Globus pallidus (tissue), 1 donor: Measurements from ENCODE around the gene TM9SF3.

Experiments used
- DNase-seq: peaks from one replicate; pipeline ENCODE4 v3.0.0-alpha.2; 2015; ENCODE audit warnings: low spot score

The TM9SF3 gene

DNA sequence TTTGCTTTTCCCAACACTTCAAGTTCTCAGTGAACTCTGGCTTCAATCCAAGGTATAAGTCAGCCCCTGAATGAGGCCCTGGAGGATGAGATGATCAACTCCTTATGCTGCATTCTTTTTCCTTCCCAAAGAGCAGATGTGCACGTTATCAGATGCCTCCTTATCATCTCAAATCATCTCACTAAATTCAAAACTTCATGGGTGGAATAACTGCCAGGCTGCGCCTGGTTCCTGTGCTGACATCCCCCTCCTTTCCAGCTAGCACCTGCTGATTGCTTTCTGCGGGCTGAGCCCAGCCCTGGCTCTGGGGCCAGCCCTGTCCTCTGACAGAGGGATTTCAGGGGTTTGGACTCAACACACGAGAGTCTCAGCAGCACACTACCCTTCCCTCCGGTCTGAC, 118.0 kb downstream of the TM9SF3 start:
- DNase-seq = no peak
